ENCODE data around the gene ANKFN1. TPM values are rescaled to one million over a fixed set of nuclear protein-coding genes. Genes with fewer than 3 reads are reported as not detected.
A peak's percentile ranks its signal among the peaks of the same experiment; 100 is the strongest.

The ANKFN1 gene
- 5.5 TPM for total RNA-seq

GRCh38 chr17:56152874-56153602 is at the start of gene ANKFN1:
TSS of gene ANKFN1 (plus strand) at chr17:56153475. CDS start at chr17:56212668, 59,193 bp downstream.
- DNase-seq: no peak

- no peak for DNase-seq
Observed at GRCh38 chr17:56108811-56109284, 44.4 kb upstream of the ANKFN1 start.

GRCh38 chr17:56109836-56110235 is 43.4 kb upstream of the ANKFN1 start:
- no peak for DNase-seq

GRCh38 chr17:56110463-56111135 is 42.7 kb upstream of the ANKFN1 start:
- no peak for DNase-seq

- DNase-seq: peak; percentile 58
Observed at GRCh38 chr17:56111706-56112485, 41.4 kb upstream of the ANKFN1 start.

- no peak for DNase-seq
Observed at GRCh38 chr17:56113486-56113885, 39.8 kb upstream of the ANKFN1 start.

- DNase-seq: no peak
Observed at GRCh38 chr17:56114469-56114868, 38.8 kb upstream of the ANKFN1 start.

GRCh38 chr17:56119191-56119590 is 34.1 kb upstream of the ANKFN1 start:
- DNase-seq: no peak

GRCh38 chr17:56119936-56120335 is 33.3 kb upstream of the ANKFN1 start:
- DNase-seq: no peak

- no peak for DNase-seq
Observed at GRCh38 chr17:56121191-56122051, 31.9 kb upstream of the ANKFN1 start.

- DNase-seq: peak; percentile 9
Observed at GRCh38 chr17:56125830-56126819, 27.1 kb upstream of the ANKFN1 start.

GRCh38 chr17:56130026-56130425 is 23.2 kb upstream of the ANKFN1 start:
- no peak for DNase-seq

- DNase-seq: no peak
Observed at GRCh38 chr17:56130631-56131030, 22.6 kb upstream of the ANKFN1 start.

- no peak for DNase-seq
Observed at GRCh38 chr17:56131431-56131830, 21.8 kb upstream of the ANKFN1 start.

GRCh38 chr17:56136301-56136700 is 17.0 kb upstream of the ANKFN1 start:
- DNase-seq: peak; percentile 21

GRCh38 chr17:56141046-56141839 is 12.0 kb upstream of the ANKFN1 start:
- DNase-seq: peak; percentile 3

GRCh38 chr17:56142325-56142724 is 10.9 kb upstream of the ANKFN1 start:
- no peak for DNase-seq

GRCh38 chr17:56142781-56143180 is 10.5 kb upstream of the ANKFN1 start:
- DNase-seq: no peak

- DNase-seq: no peak
Observed at GRCh38 chr17:56144223-56144622, 9.1 kb upstream of the ANKFN1 start.

- DNase-seq: no peak
Observed at GRCh38 chr17:56146534-56146933, 6.7 kb upstream of the ANKFN1 start.

All from skin of body (tissue), 2 donors.